HG03280 (cell line): ENCODE results near the gene IL1RAP.
"Not testable (repeated sequence)": the region's sequence is repeated elsewhere in the genome, so short reads cannot be mapped to it uniquely, and the experiment has no call there.

ENCODE experiments used
- ATAC-seq: cut with Tn5 transposase; IDR thresholded peaks from one replicate; pipeline ENCODE4 v1.9.1; 2021; ENCODE audit warnings: mild to moderate bottlenecking, moderate library complexity; ENCODE audit not compliant: unreplicated experiment

IL1RAP gene

DNA sequence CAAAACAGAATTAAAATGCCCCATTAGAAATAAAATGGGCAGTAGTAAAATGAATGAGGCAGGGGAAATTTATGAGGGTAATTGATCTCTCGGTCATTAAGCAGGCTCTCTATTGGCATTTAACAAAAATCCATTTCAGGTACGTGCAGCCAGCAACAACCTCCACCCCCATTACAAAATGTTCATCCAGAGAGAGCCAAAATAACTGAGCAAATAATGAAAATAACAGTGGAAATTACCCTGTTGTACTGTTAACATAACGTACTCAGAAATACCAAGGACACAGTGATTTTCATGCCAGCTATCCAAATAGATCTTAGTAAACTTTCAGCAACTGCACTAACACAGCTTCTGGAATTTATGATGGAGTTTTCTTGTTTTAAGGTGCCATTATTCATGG, 127.7 kb downstream of the IL1RAP start:
- no peak for ATAC-seq

DNA sequence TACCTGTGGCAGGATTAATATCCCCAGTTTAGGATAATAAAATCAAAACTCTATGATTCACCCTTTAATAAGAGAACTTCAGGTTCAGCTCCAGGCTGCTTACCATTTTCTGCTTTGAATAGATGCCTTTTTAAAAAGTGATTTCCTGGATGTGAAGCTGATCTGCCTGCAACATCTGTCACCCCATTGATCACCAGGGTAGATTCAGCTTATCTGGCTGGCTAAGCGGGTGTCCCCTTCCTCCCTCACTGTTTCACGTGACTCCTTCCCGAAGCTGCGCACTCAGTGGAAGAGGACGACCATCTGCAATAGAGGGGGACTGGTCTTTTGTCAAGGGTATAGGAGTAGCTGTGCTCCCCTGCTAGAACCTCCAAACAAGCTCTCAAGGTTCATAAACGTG, 128.1 kb downstream of the IL1RAP start:
- no peak for ATAC-seq

DNA sequence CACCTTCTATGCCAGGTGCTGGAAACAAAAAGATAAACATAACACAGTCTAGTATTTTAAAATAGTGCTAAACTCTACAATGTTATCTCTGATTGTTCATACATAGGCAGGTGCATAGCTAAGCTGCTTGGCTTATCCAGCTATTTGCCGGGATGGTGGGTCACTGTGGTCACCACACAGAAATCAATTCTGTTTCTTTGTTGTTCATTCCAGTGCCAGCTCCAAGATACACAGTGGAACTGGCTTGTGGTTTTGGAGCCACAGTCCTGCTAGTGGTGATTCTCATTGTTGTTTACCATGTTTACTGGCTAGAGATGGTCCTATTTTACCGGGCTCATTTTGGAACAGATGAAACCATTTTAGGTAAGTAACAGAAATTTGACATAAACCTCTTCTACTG, 130.2 kb downstream of the IL1RAP start:
- ATAC-seq = no peak

DNA sequence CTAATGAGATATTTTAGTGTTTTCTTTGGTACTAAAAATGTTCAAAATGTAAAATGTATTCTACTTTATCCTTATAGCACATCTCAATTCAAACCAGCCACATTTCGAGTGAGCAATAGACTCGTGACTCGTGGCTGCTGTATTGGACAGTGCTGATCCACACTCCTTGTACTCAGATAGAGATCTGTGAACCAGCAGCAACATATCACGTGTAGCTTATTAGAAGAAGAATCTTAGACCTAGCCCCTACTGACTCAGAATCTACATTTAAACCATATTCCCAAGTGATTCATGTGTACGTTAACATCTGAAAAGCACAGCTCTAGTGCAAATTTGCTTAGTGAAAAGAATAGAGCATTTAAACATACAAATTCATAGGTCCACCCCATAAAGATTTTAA, 130.9 kb downstream of the IL1RAP start:
- no peak for ATAC-seq

DNA sequence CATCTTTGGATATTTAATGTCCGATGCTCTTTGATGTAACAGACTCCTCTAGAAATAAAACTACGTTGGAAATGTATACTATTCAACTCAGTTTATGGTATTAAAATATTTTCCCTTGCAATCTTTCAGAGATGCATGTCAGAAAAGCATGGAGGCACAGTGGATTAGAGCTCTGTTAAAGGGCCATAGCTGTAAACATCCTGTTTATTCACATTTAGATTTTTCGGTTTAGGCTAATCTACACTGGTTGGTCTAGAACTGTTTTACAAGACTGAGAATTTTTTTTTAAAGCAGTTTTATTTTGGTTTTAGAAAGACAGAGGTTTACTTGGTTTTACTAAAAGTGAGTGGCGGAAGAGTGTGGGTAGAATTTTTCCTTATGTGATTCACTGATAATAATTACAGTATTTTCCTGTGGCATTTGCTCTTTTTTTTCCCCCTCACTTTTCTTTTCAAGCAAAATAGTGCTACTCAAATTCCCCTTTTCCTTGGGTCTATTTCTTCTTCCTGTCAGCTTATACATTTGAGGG, 132.1 kb downstream of the IL1RAP start:
- no peak for ATAC-seq

DNA sequence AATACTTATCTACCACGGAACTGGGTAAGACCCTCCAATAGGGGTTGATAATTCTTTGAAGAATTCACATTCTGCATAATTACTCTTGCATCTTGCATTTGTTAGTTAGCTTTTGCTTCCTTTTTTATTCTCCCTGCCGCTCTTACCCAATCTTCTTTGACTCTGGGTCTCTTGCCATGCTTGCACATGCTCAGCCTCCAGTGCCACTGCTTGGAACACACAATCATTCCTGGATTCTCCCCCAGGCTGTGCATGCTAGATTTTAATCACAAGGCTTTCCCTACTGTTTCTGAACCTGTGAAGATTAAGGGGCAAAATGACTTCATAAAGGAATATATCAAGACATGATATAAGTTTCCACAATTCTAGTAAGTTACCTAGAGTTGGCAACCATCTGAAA, 133.1 kb downstream of the IL1RAP start:
- no peak for ATAC-seq

DNA sequence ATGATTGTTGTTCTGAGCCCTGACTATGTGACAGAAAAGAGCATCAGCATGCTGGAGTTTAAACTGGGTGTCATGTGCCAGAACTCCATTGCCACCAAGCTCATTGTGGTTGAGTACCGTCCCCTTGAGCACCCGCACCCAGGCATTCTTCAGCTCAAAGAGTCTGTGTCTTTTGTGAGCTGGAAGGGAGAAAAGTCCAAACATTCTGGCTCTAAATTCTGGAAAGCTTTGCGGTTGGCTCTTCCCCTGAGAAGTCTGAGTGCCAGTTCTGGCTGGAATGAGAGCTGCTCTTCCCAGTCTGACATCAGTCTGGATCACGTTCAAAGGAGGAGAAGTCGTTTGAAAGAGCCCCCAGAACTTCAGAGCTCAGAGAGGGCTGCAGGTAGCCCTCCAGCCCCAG, 142.0 kb downstream of the IL1RAP start:
- no peak for ATAC-seq

DNA sequence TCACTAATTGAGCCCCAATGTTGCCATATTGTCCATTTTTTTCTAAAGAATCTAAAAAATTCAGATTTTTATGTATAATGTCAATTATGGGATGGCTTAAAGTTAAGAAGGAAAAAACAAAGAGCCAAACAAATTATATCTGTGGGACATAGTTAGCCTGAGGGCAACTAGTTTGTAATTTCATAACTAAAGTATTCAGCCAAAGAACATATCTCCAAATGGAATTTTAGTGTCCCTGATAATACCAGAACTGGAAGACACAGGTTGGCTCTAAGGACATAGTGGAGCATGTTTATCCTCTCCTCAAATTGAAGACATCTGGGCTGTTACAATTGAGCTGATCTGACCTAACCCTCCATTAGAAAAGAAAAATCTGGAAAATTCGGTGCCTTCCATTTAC, 144.2 kb downstream of the IL1RAP start:
- ATAC-seq = no peak

DNA sequence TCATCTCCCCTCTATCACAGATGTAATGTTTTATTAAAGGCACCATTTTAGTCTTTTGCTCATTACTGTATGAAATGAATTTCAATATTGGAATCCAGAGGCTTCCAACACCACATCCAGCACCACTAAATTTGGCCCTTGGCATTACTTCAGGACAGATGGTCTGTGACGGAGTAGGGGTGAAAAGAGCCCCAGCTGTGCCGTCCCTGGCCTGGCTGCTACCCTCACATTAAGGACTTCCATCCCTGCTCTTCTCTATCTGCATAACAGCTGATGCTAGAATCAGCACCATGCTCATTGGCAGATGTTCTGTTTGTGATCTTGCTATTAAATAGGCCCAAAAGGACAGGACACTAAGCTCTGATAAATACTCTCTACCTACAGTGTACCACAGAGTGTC, 152.9 kb downstream of the IL1RAP start:
- no peak for ATAC-seq

DNA sequence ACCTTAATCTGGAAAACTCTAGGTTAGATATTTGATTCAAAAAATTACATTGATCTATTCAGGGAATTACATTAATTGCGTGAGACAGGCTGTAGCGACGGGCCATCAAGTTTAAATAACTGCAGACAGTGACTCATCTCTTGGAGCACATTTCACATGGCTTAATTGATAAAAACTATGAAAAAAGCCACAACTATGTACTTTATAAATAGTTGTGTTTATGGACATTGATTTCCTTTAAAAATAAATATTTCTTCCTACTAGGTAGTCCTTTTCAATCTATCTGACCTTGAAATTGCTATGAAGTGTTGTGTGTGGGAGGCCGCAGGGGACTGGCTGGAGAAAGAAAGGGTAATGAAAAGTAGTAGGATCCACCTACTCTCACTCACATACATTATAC, 157.8 kb downstream of the IL1RAP start:
- no peak for ATAC-seq

DNA sequence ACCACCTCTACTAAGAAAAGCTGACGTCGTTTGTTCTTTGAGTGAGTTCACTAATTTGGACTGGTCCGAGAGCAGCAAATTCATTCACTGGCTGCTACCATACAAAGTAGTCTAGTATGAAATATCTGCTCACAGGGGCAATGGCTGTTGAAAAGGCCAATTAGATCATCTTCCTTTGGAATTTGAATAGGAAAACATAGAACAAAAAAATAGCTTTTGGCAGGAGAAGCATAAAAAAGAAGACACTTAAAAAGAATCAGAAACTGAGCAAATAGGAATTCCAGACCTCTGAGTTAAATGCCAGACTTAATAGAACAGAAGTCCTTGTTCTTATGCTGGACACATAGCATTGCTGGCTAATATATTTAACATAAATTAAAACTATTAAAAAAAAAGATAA, 159.3 kb downstream of the IL1RAP start:
- ATAC-seq = no peak

DNA sequence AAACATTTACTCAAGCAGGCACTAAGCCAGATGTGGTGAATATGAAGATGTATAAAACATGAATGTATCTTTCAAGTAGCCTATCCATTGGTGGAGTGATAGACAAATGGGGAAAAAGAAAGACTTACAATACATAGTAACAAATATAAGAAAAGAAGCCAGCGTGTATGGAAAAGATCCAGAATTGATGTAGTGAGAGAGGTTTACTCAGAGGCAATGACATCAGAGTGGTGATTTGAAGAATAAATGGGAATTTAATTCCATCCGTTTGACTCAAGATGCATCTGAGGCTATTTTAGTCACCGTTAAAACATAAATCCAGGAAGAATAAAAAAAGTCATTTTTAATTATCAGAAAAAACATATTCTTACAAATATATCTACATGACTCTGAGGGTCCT, 162.6 kb downstream of the IL1RAP start:
- ATAC-seq = no peak

DNA sequence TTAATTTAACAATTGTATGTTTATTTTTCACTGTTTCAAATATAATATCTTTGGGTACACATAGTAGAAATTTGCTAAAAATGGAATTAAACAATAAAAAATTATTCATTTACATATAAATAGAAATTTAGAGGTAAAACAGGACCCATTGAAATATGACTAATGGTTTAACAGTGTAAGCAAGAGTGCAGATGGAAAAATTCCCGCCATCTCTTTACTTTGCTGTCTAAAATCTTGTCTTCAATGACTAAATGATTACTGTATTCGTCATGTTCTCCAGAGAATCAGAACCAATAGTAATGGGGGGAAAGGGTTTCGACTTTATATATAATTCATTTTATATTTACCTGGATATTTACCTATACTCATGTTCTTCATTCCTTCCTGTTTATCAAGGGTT, 163.1 kb downstream of the IL1RAP start:
- ATAC-seq = no peak

DNA sequence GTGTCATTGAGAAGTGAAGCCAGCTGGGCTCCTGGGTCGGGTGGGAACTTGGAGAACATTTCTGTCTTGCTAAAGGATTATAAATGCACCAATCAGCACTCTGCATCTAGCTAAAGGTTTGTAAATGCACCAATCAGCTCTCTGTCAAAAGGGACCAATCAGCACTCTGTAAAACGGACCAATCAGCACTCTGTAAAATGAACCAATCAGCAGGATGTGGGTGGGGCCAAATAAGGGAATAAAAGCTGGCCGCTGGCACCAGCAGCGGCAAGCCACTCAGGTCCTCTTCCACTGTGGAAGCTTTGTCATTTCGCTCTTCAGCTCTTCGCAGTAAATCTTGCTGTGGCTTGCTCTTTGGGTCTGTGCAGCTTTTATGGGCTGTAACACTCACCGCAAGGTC, 164.0 kb downstream of the IL1RAP start:
- ATAC-seq = not testable (repeated sequence)

DNA sequence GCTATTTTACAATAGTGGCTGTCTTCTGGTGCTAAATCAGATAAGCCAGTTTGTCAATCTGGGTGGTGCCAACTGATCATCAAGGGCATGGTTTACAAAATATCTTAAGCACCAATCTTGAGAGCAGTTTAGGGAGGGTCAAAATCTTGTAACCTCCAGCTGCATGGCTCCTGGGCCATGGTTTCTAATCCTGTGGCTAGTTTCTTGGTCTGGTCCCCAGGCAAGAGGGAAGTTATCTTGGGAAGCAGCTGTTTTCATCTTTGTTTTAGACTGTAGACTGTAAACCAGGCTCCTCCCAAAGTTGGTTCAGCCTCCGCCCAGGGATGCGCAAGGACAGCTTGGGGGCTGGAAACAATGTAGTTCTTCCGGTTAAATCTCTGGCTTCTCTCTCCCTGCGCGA, 166.8 kb downstream of the IL1RAP start:
- no peak for ATAC-seq

DNA sequence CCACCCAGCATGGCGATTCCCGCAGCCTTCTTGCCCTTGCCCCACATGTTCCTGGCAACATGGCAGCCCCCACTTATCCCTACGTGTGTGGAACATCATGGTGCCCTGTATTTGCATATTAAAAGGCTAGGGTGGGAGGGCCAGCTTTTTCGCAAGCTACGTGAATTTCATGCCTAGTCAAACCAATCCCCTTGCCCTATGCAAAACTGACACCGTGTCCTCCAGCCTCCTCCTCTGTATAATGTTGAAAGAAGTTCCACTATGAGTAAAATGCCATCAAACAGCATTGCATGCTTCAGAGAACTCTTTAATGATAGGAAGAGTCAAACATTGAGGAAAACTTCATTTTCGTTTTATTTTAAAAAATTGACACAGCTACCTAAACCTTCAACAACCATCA, 170.9 kb downstream of the IL1RAP start:
- no peak for ATAC-seq

DNA sequence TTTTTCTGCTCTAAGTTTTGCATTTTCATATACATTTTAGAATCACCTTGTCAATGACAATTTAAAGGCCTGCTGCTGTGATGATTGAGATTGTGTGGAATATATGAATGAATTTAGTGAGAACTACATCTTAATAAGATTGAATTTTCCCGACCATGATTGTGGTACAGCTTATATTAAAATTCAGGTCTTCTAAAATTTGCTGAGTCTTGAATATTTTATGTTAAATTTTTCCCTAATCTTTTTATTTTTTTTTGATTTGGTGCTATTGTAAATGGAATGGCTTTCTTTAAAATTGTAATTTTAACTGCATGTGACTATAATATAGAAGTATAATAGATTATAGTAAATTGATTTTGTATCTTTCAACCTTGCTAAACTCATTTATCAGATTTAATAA, 172.1 kb downstream of the IL1RAP start:
- ATAC-seq = no peak

DNA sequence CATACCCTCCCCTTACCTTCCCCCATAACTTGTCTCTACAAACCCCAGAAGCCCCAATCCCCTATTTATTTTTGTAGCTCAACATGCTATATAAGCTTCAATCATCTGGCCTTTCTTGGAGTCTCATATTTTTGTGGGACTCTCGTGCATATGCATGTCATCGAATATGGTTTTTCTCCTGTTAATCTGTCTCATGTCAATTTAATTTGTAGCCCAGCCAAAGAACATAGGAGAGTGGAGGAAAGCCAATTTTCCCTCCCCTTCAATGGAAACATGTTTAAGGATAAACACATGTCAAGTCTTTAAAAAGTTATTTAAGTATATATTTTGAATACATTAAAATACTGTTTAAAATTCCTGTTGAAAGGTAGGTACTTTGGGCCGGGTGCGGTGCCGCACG, 176.4 kb downstream of the IL1RAP start:
- ATAC-seq = no peak

DNA sequence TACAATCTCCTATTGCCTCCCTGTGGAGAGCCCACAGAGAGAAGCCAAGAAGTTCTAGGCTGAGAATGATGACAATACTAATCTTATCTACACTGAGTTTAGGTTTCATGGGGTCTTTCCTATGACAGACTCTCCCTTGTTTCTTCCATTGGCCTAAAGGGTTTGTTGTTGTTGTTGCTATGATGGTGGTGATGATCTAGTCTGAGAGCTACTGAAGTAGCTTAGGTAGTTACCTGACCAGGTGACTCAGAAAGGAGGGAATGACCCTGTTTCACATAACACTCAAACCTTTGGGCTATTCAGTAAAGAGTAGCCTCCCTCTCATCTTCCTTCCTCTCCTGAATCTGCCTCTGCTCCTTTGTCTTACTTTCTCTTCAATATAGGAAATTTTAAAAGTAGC, 178.4 kb downstream of the IL1RAP start:
- ATAC-seq = no peak

DNA sequence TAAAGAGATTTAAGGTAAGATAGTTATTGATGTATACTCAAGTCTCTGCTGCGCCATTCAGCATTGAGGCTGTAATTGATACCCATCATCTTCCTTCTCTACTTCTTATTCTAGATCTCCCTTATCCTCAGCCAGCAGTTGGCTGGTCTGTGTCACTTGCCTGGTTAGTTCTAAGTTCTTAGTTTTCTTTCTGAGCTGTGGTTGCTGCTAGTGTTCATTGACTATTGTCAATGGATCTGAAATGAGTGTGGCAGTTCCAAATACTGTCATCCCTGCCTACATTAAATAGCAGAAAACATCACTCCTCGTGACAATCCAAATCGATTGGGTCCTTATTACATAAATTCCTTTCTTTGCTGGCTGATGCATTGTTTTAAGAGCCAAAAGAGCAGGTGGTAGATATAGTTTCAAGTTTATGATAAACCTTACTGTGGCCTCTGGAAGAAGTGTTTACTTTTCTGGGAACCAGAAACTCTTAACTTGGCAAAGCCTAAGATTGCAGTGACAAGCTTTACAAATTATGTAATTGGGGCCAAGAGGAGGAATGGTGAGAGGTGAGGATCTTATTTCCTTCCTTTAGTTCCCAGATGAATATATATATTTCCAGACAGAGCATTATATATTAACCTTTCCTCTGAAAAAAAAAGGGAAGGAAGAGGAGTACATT, 180.6 kb downstream of the IL1RAP start:
- ATAC-seq = no peak

DNA sequence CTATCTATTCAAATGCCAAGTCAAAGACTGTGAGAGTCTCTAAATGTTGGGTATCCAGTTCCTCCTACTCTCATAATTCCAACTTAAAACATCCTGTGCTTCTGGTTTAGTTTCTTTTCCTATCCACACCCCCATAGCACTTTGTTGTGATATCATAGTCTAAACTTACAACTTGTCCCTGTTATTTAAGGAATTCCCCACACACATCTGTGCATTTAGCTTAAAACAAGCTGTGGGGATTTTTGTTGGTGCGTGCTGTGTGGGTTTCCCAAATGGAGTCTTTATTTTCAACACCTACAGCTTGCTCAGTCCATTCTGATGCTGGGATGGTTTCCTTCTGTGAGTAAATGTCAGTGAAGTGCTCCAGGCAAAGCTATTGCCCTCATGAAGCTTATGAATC, 181.3 kb downstream of the IL1RAP start:
- ATAC-seq = no peak

DNA sequence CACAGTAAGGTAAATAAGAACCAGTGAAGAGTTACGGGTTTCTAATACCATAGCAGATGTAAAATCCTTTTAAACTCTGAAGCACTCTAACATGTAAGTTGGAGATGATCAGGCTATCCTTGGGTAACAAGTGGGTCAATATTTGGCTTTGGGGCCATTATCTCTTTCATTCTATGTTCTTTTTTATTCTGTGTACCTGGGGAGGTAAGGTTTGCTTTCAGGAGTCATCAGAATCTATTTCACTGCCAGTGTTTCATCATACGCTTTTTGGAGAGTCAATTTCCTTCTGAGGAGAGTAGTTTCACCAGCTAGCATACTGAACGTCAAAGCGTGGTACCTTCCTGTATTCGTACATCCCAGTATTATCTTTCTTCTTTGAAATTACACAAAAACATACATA, 182.1 kb downstream of the IL1RAP start:
- no peak for ATAC-seq

DNA sequence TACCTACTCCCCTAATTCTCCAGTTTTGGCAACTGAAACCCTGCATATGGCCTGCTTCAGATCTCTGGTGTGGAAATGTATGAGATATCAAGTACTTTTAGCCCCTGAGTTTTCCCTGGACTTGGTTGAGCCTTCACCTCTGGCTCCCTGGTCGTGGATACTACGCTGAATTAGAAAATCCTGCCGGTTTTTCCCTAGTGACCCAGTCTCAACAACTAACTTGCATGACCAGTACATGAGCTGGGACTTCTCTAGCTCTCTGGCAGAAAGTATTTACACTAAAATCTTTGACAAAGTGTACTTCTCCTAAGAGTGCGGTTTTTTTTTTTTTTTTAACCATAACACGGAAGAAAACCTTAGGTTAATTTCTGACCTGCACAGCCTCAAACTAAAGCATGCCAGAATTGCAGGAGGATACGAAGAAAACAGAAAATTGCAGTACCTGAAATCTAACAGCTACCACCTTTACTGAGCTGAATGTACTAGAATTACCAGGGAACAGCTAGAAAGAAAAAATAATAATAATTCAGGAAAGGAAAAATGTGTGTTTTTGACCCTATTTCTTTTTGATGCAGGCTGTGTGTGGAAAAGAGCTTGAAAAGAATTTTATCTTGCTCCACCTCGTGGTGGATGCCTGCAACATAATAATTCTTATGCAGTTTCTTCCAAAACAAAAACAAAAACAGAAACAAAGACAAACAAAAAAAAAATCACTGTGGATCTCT, 183.1 kb downstream of the IL1RAP start:
- no peak for ATAC-seq
